ENCODE results near the gene CMSS1.

CMSS1 gene

DNA sequence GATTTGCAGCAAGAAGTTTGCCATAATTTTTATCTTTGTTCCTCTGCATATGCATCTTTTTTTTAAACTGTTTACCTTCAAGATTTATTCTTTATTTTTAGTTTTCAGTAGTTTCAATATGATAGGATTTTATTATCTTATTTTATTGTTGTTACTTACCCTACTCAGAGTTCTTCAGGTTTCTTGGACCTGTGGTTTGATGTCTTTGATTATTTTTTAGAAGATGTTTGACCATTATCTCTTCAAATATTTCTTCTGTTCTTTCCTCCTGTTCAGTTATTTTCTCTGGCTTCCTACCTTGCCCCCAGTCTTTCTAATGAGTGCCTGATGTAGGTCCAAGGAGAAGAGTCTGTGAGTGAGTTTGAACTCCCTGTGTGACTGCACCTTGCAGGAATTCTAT lies 158.9 kb downstream of the CMSS1 start:
- ATAC-seq, result no peak

DNA sequence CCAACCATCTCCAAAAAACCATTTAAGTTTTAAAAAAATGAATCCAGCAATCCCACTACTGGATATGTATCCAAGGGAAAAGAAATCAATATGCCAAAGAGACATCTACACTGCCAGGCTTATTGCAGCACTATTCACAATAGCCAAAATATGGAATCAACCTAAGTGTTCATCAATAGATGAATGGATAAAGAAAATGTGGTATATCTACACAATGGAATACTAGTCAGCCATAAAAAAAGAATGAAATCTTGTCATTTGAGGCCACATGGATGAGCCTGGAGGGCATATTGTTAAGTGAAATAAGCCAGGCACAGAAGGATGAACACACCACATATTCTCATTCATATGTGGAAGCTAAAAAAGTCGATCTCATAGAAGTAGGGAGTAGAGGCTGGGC lies 160.6 kb downstream of the CMSS1 start:
- TF ChIP-seq, protein P1, sequence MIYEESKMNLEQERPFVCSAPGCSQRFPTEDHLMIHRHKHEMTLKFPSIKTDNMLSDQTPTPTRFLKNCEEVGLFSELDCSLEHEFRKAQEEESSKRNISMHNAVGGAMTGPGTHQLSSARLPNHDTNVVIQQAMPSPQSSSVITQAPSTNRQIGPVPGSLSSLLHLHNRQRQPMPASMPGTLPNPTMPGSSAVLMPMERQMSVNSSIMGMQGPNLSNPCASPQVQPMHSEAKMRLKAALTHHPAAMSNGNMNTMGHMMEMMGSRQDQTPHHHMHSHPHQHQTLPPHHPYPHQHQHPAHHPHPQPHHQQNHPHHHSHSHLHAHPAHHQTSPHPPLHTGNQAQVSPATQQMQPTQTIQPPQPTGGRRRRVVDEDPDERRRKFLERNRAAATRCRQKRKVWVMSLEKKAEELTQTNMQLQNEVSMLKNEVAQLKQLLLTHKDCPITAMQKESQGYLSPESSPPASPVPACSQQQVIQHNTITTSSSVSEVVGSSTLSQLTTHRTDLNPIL (CRISPR knock-in tag; IDR thresholded peaks at IDR 0.05; ENCODE audit: low read depth), result no peak
- no peak for TF ChIP-seq GLIS3 (CRISPR knock-in tag; IDR thresholded peaks at IDR 0.05)
- TF ChIP-seq ZNF8 (CRISPR knock-in tag; IDR thresholded peaks at IDR 0.05), result peak; percentile 94
- TF ChIP-seq POU6F1 (CRISPR knock-in tag; IDR thresholded peaks at IDR 0.05; ENCODE audit: borderline replicate concordance, low read depth), result no peak
- TF ChIP-seq ISL1 (CRISPR knock-in tag; IDR thresholded peaks at IDR 0.05), result no peak
- no peak for ATAC-seq

More for the DNA sequence above, 158.9 kb downstream of the CMSS1 start:
- no peak for TF ChIP-seq ESRRG (CRISPR knock-in tag; IDR thresholded peaks at IDR 0.05)
- TF ChIP-seq TSHZ2 (CRISPR knock-in tag; IDR thresholded peaks at IDR 0.05), result no peak
- no peak for TF ChIP-seq OSR1 (CRISPR knock-in tag; IDR thresholded peaks at IDR 0.05)
- TF ChIP-seq ARNTL (CRISPR knock-in tag; IDR thresholded peaks at IDR 0.05; ENCODE audit: borderline replicate concordance, low read depth), result no peak
- no peak for TF ChIP-seq SNAI2 (CRISPR knock-in tag; IDR thresholded peaks at IDR 0.05)
- no peak for TF ChIP-seq ZFP3 (CRISPR knock-in tag; IDR thresholded peaks at IDR 0.05)
- TF ChIP-seq BACH2 (CRISPR knock-in tag; IDR thresholded peaks at IDR 0.05; ENCODE audit: borderline replicate concordance), result no peak
- no peak for TF ChIP-seq PPARA (CRISPR knock-in tag; IDR thresholded peaks at IDR 0.05; ENCODE audit: borderline replicate concordance)
- no peak for TF ChIP-seq POU6F1 (CRISPR knock-in tag; IDR thresholded peaks at IDR 0.05; ENCODE audit: borderline replicate concordance, low read depth)
- no peak for TF ChIP-seq ZFP30 (CRISPR knock-in tag; IDR thresholded peaks at IDR 0.05)
- no peak for TF ChIP-seq TCF4 (CRISPR knock-in tag; IDR thresholded peaks at IDR 0.05; ENCODE audit: borderline replicate concordance)

DNA sequence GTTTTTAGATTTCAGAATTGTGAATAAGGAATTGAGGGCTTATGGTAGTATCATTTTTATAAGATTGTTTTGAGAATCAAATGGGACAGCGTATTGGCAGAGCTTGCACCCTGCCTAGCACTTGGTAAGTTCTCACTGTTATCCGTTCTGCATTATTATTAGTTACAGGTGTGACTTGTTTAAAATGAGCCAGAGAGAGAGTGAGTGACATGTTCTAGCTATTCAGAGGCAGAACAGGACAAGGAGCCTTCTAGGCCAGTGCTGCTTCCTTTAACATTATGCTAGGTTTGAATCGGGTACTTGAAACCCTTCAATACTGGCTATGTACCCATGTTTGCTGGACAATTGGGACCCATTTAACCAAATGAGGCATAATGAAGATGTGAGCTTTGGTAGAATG lies 162.9 kb downstream of the CMSS1 start:
- ATAC-seq, result no peak
- no peak for TF ChIP-seq ISL1 (CRISPR knock-in tag; IDR thresholded peaks at IDR 0.05)
- no peak for TF ChIP-seq SNAI2 (CRISPR knock-in tag; IDR thresholded peaks at IDR 0.05)
- TF ChIP-seq RARB (CRISPR knock-in tag; IDR thresholded peaks at IDR 0.05), result no peak
- TF ChIP-seq ZFP30 (CRISPR knock-in tag; IDR thresholded peaks at IDR 0.05), result no peak
- TF ChIP-seq, protein P1 (CRISPR knock-in tag; IDR thresholded peaks at IDR 0.05; ENCODE audit: low read depth), result no peak
- TF ChIP-seq CSRNP3 (CRISPR knock-in tag; IDR thresholded peaks at IDR 0.05), result no peak
- TF ChIP-seq ZNF8 (CRISPR knock-in tag; IDR thresholded peaks at IDR 0.05), result no peak
- no peak for TF ChIP-seq POU6F1 (CRISPR knock-in tag; IDR thresholded peaks at IDR 0.05; ENCODE audit: borderline replicate concordance, low read depth)
- TF ChIP-seq OSR1 (CRISPR knock-in tag; IDR thresholded peaks at IDR 0.05), result no peak
- TF ChIP-seq ZNF565 (CRISPR knock-in tag; conservative IDR thresholded peaks at IDR 0.05; ENCODE audit: low read depth), result no peak
- TF ChIP-seq, protein P2, sequence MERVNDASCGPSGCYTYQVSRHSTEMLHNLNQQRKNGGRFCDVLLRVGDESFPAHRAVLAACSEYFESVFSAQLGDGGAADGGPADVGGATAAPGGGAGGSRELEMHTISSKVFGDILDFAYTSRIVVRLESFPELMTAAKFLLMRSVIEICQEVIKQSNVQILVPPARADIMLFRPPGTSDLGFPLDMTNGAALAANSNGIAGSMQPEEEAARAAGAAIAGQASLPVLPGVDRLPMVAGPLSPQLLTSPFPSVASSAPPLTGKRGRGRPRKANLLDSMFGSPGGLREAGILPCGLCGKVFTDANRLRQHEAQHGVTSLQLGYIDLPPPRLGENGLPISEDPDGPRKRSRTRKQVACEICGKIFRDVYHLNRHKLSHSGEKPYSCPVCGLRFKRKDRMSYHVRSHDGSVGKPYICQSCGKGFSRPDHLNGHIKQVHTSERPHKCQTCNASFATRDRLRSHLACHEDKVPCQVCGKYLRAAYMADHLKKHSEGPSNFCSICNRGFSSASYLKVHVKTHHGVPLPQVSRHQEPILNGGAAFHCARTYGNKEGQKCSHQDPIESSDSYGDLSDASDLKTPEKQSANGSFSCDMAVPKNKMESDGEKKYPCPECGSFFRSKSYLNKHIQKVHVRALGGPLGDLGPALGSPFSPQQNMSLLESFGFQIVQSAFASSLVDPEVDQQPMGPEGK (CRISPR knock-in tag; IDR thresholded peaks at IDR 0.05; ENCODE audit: borderline replicate concordance), result no peak
- no peak for TF ChIP-seq ZFP3 (CRISPR knock-in tag; IDR thresholded peaks at IDR 0.05)
- no peak for TF ChIP-seq BACH2 (CRISPR knock-in tag; IDR thresholded peaks at IDR 0.05; ENCODE audit: borderline replicate concordance)
- no peak for TF ChIP-seq ZNF70 (CRISPR knock-in tag; IDR thresholded peaks at IDR 0.05)
- no peak for TF ChIP-seq ESRRG (CRISPR knock-in tag; IDR thresholded peaks at IDR 0.05)
- TF ChIP-seq PPARA (CRISPR knock-in tag; IDR thresholded peaks at IDR 0.05; ENCODE audit: borderline replicate concordance), result no peak
- TF ChIP-seq ZC3H10 (CRISPR knock-in tag; IDR thresholded peaks at IDR 0.05), result no peak
- no peak for TF ChIP-seq ARNTL (CRISPR knock-in tag; IDR thresholded peaks at IDR 0.05; ENCODE audit: borderline replicate concordance, low read depth)

All from SK-N-SH treated with all-trans-retinoic acid at 6 μM for 48 hours (cell line).